Activated gamma-delta T cell treated with Interleukin-2 at 50 U/mL for 16 hours (primary cell): ENCODE data around the gene TMPRSS9.
"Not testable (repeated sequence)": the region's sequence is repeated elsewhere in the genome, so short reads cannot be mapped to it uniquely, and the experiment has no call there.

ENCODE experiments used
- DNase-seq: peaks from one replicate; pipeline ENCODE4 v3.0.0-alpha.2; 2020

Gene TMPRSS9

DNA sequence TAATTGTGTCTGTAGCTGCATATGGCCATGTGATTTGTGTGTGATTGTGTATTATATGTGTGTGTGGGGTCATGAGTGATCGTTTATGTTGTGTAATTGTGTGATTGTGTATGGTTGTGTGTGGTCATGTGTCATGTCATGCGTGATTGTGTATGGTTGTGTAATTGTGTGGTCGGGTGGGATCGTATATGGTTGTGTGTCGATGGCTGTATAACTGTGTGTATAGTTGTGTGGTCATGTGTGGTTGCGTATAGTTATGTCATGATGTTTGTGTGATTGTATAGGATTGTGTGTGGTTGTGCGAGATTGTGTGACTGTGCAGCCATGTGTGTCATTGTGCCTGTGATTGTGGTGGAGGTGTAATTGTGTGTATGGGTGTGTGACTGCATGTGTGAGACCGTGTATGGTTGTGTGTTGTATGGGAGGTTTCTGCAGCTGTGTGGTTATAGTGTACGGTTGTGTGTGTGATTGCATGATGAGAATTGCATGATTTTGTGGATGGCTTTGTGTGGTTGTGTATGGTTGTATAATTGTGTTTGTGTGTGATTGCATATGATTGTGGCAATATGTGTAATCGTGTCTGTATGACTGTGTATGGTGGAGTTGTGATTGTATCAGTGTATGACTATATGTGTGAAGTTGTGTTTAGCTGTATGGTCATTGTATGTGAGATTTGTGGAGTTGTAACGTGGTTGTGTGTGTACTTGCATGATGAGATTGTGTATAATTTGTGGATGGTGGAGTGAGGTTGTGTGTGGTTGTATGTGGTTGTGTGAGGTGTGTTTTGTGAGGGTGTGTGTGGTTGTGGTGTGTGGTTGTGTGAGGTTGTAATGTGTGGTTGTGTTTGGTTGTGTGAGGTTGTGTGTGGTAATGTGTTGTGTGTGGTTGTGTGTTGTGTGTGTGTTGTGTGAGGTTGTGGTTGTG is 2.2 kb downstream of the TMPRSS9 start:
- no peak for DNase-seq

DNA sequence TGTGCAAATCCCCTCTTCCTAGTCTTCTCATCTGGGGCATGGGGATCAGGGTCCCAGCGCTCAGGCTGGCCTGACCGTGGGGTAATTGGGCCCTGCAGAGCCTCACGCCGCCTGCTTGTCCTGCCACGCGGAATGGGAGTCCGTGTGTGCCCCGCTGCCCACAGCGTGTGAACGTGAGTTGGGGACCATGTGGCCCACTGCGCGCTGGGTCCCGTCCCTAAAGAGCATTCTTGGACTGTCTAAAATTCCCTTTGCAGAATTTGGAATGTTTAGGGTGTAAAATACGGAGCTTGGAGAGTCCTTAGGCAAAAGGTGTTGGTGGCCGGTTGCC is 2.9 kb downstream of the TMPRSS9 start:
- no peak for DNase-seq

DNA sequence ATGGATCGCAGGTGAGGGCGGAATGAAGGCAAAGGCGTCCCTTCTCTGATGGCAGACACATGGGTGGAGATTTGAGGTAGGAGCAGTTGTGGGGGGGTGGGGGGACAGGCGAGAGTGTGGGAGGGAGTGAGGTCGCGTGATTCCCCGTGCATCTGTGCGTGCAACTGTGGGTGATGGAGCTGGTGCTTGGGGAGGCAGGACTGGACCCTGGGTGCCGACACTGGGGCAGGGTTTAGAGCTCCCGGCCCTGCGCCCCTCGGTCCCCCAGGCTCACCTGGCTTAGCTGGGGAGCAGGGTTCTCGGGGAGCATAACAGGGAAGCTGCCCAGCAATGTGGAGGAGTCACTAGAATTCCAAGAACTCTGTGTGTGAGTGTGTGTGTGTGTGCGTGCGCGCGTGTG is 3.4 kb downstream of the TMPRSS9 start:
- DNase-seq = no peak

DNA sequence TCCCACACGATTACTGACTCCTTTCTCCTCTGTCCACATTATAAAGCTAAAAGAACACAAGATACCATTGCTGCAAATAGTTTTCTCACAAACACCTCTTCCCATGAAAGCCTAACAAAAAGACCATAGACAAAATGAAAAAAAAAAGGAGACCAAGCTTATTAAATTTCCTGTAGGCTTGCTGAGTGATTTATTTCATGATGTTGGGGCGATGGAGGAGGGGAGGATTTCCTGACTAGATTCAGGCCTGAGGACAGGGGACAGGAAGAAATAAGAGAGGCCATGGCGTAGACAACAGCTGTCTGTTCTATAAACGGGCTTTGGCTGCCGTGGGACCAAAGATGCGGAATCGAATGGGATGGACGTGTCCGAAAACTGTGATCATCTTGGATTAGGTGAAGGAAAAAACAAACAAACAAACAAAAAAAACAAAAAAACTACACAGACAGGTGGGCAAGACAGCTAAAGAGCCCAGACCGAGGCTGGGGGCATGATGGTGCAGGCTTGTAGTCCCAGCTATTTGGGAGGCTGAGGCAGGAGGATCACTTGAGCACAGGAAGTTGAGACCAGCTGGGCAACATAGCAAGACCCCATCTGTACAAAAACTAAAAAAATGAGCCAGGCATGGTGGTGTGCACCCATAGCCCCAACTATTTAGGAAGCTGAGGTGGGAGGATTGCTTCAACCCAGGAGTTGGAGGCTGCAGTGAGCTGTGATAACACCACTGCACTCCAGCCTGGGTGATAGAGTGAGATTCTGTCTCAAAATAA is 5.3 kb downstream of the TMPRSS9 start:
- no peak for DNase-seq

DNA sequence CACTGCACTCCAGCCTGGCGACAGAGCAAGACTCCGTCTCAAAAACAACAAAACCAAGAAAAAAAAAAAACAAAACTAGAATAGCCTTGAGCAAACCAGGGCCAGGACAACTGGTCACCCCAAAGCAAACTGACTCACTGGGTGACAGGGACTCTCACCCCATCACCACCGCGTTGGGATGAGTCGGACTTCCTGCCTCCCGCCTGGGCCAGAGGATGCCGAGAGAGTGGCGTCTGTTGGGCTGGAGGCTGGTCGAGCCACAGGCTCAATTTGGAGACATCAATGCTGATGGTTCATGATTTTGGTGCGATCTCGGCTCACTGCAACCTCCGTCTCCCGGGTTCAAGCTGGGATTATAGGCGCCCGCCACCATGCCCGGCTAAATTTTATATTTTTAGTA is 11.6 kb downstream of the TMPRSS9 start:
- DNase-seq = no peak

DNA sequence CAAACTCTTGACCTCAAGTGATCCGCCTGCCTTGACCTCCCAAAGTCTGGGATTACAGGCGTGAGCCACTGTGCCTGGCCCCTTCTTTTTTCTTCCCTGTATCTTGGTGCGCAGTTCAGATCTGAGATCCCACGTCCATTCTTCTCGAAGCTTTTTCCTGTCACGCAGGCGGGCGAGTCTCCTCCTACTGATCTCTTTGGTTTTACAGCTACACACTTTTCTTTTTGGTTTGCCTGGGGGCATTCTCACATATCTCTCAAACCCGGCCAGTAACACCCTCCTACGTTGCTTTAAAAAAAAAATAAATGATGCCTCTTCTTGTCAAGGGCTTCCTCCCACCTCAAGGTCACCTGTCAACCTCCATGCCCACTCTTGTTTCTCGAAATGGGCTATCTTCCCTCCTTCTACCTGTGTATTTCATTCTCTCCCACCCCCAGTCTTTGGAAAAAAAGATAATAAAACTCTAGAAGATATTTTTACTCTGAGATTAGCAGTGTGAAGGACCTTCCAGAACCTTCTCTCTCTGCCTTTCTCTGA is 12.1 kb downstream of the TMPRSS9 start:
- DNase-seq = no peak

DNA sequence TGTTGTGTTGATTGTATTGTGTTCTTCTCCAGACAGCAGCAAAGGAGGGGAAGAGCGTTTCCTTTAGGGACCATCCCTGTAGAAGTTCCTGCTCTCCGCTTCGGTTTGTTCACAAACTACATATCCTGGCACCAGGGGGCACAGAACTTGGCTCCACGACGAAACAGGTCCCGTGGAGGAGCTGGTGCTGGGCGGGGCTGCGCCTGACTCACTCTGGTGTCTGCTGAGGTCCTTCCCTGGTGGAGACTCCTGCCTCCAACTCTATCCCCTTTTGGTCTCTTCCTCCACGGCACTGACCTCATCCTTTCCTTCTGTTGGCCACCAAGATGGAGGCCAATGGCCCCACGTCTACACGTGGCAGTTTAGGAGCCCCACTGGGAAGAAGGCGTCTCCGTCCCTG is 14.7 kb downstream of the TMPRSS9 start:
- no peak for DNase-seq

DNA sequence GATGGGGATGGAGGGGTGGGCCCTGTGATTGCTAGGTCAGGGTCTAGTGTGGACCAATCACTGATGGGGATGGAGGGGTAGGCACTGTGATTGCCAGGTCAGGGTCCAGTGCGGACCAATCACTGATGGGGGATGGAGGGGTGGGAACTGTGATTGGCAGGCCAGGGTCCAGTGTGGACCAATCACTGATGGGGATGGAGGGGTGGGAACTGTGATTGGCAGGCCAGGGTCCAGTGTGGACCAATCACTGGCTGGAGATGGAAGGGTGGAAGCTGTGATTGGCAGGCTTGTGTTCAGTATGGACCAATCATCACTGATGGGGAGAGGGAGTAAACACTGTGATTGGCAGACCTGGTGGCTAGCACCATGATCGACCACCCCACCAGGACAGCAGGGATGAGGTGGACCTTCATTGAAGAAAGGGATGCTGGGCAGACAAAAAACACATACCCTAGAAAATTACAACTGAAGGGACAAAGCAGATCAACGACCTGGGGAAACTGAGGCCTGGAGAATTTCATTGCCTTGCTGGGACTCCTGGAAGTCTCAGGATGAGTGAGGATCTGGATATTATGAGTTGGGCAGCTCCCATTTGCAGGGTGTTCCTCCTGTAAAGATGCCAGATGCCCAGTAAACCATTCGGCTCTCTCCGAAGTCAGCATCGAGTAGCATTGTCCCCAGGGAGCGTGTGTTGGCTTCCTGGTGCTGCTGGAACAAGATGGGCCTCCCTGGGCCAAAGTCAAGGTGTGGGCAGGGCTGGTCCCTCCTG is 15.5 kb downstream of the TMPRSS9 start:
- DNase-seq = no peak

DNA sequence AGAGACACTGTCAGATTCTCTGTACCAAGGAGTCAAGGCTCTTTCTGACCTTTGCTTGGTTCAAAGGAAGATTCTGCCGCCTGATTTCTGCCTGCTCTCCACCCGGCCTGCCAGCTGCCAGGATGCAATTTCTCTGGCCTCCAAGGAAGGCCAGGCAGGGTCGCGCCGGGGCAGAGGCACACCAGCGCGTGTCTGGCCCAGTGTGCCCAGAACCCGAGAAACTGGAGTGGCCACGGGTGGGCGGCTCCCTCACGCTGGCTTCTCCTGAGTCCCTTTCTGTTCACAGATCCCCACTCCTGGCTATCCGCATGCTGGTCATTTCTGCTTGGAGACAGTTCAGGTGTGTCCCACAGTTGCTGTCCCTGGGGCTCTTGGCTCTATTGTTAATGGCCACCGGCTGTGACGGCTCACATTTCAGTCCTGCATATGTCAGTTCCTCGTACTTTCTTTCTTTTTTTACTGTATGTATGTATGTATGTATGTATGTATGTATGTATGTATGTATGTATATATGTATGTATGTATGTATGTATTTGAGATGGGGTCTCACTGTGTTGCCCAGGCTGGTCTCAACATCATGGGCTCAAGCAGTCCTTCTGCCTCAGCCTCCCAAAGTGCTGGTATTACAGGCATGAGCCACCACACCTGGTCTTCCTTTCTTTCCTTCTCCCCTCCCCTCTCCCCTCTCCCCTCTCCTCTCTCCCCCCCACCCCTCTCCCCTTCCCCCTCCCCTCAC is 16.9 kb downstream of the TMPRSS9 start:
- no peak for DNase-seq

DNA sequence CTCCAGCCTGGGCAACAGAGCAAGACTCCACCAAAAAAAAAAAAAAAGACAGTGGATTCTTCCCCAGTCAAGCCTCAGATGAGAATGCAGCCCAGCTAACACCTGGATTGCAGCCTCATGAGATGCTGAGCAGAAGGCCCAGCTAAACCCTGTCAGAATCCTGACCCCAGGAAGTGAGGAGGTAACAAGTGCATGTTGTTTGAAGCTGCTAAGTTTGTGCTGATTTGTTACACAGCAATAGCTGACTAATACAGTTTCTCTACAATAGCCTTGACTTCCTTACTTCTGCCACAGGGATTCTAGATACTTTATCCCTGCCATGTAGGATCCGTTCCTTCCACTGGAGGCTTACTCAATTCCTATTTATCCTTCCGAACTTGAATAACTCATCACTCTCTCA is 20.5 kb downstream of the TMPRSS9 start:
- no peak for DNase-seq

DNA sequence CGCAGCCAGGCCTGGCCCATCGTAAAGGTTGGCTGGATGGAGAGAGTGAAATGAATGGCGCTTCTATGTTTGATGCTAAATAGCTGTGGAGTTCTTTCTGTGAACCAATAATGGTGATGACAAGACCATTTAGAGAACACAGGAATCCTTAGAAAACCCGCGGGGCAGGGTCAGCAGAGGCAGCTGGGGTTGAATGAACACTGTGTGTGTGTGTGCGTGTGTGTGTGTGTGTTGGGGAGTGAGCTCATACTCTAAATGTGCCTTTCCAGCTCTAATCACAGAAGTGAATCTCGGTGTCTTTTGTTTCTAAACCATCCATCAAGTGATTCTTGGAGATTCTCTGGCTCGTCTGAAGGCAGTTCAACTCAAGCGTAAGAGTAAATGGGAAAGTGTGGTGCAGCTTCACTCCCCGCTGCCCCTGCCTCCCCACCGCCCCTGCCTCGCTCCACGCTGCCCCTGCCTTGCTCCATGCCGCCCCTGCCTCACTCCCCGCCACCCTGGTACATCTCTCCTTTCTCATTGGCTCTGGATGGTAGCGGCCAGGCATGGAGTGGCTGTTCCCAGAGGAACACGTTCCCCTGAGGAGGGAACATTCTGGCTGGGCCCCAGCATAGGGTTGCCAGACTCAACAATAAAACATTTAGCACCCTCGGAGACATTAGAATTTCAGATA is 21.2 kb downstream of the TMPRSS9 start:
- no peak for DNase-seq

DNA sequence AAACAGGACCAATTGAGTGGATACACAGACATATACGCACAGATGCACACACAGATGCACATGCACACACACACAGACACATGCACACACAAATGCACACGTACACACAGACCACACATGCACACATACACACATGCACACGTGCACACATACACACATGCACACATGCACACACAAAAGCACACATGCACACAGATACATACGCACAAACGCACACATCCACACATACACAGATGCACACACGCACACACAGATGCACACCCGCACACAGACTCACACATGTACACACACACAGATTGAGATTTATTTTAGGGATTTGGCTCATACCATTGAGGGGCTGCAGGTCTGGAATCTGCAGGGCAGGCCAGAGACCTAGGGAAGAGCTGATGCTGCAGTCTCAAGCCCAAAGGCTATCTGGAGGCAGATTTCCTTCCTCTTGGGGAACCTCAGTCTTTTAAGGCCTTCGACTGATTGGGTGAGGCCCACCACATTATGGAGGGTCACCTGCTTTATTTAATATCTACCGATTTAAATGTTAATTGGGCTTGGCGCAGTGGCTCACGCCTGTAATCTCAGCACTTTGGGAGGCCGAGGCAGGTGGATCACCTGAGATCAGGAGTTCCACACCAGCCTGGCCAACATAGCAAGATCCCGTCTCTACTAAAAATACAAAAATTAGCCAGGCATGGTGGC is 22.6 kb downstream of the TMPRSS9 start:
- DNase-seq = no peak

DNA sequence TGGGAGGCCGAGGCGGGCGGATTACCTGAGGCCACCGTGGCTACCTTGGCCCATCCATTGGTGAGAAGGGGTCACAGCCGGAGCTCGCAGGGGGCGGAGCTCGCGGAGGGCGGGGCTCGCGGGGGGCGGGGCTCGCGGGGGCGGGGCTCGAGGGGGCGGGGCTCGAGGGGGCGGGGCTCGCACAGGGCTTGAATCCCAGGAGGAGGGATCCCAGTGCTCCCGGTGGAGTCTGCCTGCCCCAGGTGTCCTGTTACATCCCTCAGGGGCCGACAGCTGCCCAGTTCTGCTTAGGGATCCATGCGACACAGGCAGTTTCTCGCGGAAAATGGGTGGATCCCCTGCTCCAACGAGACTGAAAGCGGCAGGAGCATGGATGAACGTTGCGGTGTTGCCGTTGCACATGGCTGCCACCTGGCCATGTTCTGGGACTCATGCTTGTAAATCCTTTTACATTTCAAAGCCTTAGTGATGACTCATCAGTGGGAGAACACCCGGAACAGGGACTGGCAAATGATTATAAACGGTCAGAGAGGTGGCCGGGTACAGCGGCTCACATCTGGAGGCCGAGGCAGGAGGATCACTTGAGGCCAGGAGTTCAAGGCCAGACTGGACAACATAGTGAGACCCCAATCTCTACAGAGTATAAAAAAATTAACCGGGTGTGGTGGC is 25.1 kb downstream of the TMPRSS9 start:
- no peak for DNase-seq

DNA sequence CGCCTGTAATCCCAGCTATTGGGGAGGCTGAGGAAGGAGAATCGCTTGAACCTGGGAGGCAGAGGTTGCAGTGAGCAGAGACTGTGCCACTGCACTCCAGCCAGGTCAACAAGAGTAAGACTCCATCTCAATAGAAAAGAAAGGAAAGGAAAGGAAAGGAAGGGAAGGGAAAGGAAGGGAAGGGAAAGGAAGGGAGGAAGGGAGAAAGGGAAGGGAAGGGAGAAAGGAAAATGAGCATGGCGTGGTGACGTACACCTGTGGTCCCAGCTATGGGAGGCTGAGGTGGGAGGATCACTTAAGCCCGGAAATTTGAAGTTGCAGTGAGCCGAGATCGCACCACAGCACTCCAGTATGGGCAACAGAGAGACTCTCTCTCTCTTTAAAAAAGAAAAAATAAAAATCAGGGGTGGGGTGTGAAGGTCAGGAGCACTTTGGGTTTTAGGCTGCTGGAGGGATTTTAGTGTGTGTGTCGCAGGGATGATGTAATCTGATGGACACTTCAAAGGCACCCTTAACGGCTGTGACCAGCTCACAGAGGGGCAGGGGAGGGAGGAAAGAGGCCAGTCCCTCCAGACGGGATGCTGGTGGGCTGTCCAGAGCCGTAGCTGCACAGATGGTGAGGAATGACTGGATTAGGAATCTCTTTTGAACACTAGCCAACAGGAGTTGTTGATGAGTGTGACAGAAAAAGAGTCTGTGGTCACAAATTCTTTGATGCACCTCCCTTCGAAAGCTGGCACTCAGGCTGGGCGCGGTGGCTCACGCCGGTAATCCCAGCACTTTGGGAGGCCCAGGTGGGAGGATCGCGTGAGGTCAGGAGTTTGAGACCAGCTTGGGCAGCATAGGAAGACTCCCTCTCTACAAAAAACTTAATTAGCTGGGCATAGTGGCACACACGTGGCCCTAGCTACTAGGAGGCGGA is 27.6 kb downstream of the TMPRSS9 start:
- no peak for DNase-seq

DNA sequence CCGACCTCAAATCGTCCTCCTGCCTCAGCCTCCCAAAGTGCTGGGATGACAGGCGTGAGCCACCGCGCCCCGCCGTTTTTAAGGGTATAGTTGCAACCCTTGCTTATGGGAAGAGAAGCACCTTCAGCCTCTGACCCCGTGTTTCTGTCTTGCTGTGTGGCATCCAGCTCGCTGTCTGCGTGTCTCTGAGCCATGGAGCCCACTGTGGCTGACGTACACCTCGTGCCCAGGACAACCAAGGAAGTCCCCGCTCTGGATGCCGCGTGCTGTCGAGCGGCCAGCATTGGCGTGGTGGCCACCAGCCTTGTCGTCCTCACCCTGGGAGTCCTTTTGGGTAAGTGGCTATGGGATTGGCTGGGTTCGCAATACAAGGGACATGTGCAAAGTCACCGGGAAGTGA is 29.5 kb downstream of the TMPRSS9 start:
- no peak for DNase-seq

DNA sequence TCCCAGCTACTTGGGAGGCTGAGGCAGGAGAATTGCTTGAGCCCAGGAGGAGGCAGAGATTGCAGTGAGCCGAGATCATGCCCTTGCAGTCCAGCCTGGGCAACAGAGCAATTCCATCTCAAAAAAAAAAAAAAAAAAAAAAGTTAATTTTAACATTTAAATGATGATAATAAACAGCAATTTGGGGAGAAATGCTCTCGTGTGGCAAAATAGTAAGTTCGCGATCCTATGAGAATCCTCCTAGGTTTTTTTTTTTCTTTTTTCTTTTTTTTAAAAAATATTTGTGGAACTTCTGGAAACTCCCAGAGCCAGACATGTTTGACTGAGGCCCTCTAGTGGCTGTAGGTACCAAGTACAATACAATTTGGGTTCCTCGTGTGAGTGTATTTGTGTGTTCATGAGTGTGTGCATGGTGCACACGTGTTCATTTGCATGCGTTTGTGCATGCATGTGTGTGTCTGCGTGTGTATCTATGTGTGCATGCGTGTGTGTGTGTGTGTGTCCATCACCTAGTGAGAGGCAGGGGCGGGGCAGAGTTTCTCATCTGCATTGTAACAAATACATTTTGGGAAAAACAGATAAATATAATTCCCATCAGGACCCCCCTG is 31.2 kb downstream of the TMPRSS9 start:
- DNase-seq = peak; percentile 29

DNA sequence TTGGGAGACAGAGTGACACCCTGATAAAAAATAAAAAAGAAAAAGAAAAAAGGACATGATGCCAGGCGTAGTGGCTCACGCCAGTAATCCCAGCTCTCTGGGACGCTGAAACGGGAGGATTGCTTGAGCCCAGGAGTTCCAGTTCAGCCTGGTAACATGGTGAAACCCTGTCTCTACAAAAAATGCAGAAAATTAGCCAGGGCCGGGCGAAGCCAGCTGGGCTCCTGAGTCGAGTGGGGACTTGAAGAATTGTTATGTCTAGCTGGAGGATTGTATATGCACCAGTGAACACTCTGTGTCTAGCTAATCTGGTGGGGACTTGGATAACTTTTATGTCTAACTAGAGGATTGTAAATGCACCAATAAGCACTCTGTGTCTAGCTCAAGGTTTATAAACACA is 32.3 kb downstream of the TMPRSS9 start:
- DNase-seq = no peak

DNA sequence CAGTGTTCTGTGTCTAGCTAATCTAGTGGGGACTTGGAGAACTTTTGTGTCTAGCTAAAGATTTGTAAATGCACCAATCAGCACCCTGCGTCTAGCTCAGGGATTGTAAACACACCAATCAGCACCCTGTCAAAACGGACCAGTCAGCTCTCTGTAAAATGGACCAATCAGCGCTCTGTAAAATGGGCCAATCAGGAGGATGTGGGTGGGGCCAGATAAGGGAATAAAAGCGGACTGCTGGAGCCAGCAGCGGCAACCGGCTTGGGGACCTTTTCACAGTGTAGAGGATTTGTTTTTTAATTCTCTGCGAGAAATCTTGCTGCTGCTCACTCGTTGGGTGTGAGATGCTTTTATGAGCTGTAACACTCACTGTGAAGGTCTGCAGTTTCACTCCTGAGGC is 32.8 kb downstream of the TMPRSS9 start:
- not testable (repeated sequence) for DNase-seq

DNA sequence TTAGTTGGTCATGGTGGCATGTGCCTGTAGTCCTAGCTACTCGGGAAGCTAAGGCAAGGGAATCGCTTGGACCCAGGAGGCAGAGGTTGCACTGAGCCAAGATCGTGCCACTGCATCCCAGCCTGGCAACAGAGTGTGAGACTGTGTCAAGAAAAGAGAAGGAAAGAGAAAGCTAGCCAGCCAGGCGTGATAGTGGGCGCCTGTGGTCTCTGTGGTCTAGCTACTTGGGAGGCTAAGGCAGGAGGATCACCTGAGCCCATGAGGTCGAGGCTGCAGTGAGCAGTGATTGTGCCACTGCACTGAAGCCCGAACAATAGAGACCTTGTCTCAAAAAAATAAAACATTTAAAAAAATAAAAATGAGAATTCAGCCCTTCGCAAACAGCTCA is 34.0 kb downstream of the TMPRSS9 start:
- DNase-seq = no peak
